ENCODE measurements around the gene EPHB1.

EPHB1 gene

GRCh38 chr3:134849561-134849960 is 54.5 kb downstream of the EPHB1 start:
- DNase-seq (ENCODE audit: low read depth, low spot score) = no peak
- no peak for TF ChIP-seq CTCF (IDR thresholded peaks at IDR 0.05; ENCODE audit: low read depth, low read length)
- H3K4me3 ChIP-seq (ENCODE audit: low read depth, low read length) = no peak overlapping the region
- in situ Hi-C loops (cut with HindIII; ENCODE audit: low sequenced_read_pairs) = no loop called here

GRCh38 chr3:134850761-134851160 is 55.7 kb downstream of the EPHB1 start:
- TF ChIP-seq CTCF (IDR thresholded peaks at IDR 0.05; ENCODE audit: low read depth, low read length) = no peak
- DNase-seq (ENCODE audit: low read depth, low spot score) = no peak
- in situ Hi-C loops (cut with HindIII; ENCODE audit: low sequenced_read_pairs) = no loop called here
- no peak overlapping the region for H3K4me3 ChIP-seq (ENCODE audit: low read depth, low read length)

- no peak for DNase-seq (ENCODE audit: low read depth, low spot score)
- H3K4me3 ChIP-seq (ENCODE audit: low read depth, low read length) = no peak overlapping the region
- TF ChIP-seq CTCF (IDR thresholded peaks at IDR 0.05; ENCODE audit: low read depth, low read length) = no peak
- in situ Hi-C loops (cut with HindIII; ENCODE audit: low sequenced_read_pairs) = no loop called here
Measured at GRCh38 chr3:134852132-134852531, 57.1 kb downstream of the EPHB1 start.

- TF ChIP-seq CTCF (IDR thresholded peaks at IDR 0.05; ENCODE audit: low read depth, low read length) = no peak
- no peak for DNase-seq (ENCODE audit: low read depth, low spot score)
- in situ Hi-C loops (cut with HindIII; ENCODE audit: low sequenced_read_pairs) = no loop called here
- no peak overlapping the region for H3K4me3 ChIP-seq (ENCODE audit: low read depth, low read length)
Measured at GRCh38 chr3:134852893-134853351, 57.9 kb downstream of the EPHB1 start.

- in situ Hi-C loops (cut with HindIII; ENCODE audit: low sequenced_read_pairs) = no loop called here
- TF ChIP-seq CTCF (IDR thresholded peaks at IDR 0.05; ENCODE audit: low read depth, low read length) = no peak
- H3K4me3 ChIP-seq (ENCODE audit: low read depth, low read length) = no peak overlapping the region
- DNase-seq (ENCODE audit: low read depth, low spot score) = no peak
Measured at GRCh38 chr3:134854254-134854653, 59.2 kb downstream of the EPHB1 start.

GRCh38 chr3:134857356-134857755 is 62.3 kb downstream of the EPHB1 start:
- DNase-seq (ENCODE audit: low read depth, low spot score) = no peak
- no peak overlapping the region for H3K4me3 ChIP-seq (ENCODE audit: low read depth, low read length)
- in situ Hi-C loops (cut with HindIII; ENCODE audit: low sequenced_read_pairs) = no loop called here
- TF ChIP-seq CTCF (IDR thresholded peaks at IDR 0.05; ENCODE audit: low read depth, low read length) = no peak

All from astrocyte of the spinal cord (primary cell).